ENCODE measurements around the gene CRIM1. TPM values are rescaled to one million over a fixed set of nuclear protein-coding genes. Genes with fewer than 3 reads are reported as not detected.

Gene CRIM1
- total RNA-seq, 4 donors from 2014 or later = 179 to 229 (median 188) TPM

- no peak overlapping the region for H3K27ac ChIP-seq
- 66 to 75% methylated on average over 1 of the region's 1 CpG for WGBS, 2 donors
Measured at GRCh38 chr2:36403675-36404230, 48.2 kb downstream of the CRIM1 start.

GRCh38 chr2:36404318-36404717 lies 48.7 kb downstream of the CRIM1 start:
- WGBS, 2 donors = 88% methylated on average over 3 of the region's 3 CpGs
- Histone ChIP-seq H3K27ac (no peak overlapping the region), H3K36me3 (no peaks in the 10 kb centered on the region), H3K4me3 (no peak overlapping the region), H3K4me1 (peaks cover 0 to 39% (median 3%) of the 10 kb centered on the region in 4 donors), H3K9me3 (no peaks in the 10 kb centered on the region), H3K27me3 (no peaks in the 10 kb centered on the region)
- no peak for TF ChIP-seq EP300 (IDR thresholded peaks at IDR 0.05)
- no peak for TF ChIP-seq CTCF (IDR thresholded peaks at IDR 0.05)
- no peak for TF ChIP-seq POLR2A (IDR thresholded peaks at IDR 0.05)
- no peak for DNase-seq (ENCODE audit: low spot score in 2 of 2)

More at GRCh38 chr2:36403675-36404230, 48.2 kb downstream of the CRIM1 start:
- Histone ChIP-seq H3K9me3 (no peaks in the 10 kb centered on the region), H3K4me3 (no peak overlapping the region), H3K4me1 (peaks cover 0 to 34% (median 2%) of the 10 kb centered on the region in 4 donors), H3K36me3 (no peaks in the 10 kb centered on the region), H3K27me3 (no peaks in the 10 kb centered on the region)
- TF ChIP-seq CTCF (IDR thresholded peaks at IDR 0.05) (no peak), POLR2A (IDR thresholded peaks at IDR 0.05) (no peak), EP300 (IDR thresholded peaks at IDR 0.05) (no peak)
- no peak for DNase-seq (ENCODE audit: low spot score in 2 of 2)

- no peak overlapping the region for H3K4me3 ChIP-seq
- H3K9me3 ChIP-seq = no peaks in the 10 kb centered on the region
- H3K27ac ChIP-seq = peak overlapping the region in 1 of 4 donors; percentile 27
- H3K36me3 ChIP-seq = no peaks in the 10 kb centered on the region
- no peaks in the 10 kb centered on the region for H3K27me3 ChIP-seq
- 76 to 80% methylated on average over 5 of the region's 5 CpGs for WGBS, 2 donors
- DNase-seq (ENCODE audit: low spot score in 2 of 2) = no peak
- peaks cover 0 to 44% (median 3%) of the 10 kb centered on the region in 4 donors for H3K4me1 ChIP-seq
- TF ChIP-seq POLR2A (IDR thresholded peaks at IDR 0.05) (no peak), EP300 (IDR thresholded peaks at IDR 0.05) (no peak), CTCF (IDR thresholded peaks at IDR 0.05) (no peak)
Measured at GRCh38 chr2:36404754-36405153, 49.2 kb downstream of the CRIM1 start.

- TF ChIP-seq POLR2A (IDR thresholded peaks at IDR 0.05) (no peak), EP300 (IDR thresholded peaks at IDR 0.05) (no peak), CTCF (IDR thresholded peaks at IDR 0.05) (no peak)
- WGBS, 2 donors = 81 to 94% methylated on average over 5 of the region's 5 CpGs
Measured at GRCh38 chr2:36405183-36405582, 49.6 kb downstream of the CRIM1 start.

GRCh38 chr2:36406296-36406695 lies 50.7 kb downstream of the CRIM1 start:
- H3K4me3 ChIP-seq = no peak overlapping the region
- TF ChIP-seq EP300 (IDR thresholded peaks at IDR 0.05) (no peak), CTCF (IDR thresholded peaks at IDR 0.05) (no peak), POLR2A (IDR thresholded peaks at IDR 0.05) (no peak)
- H3K9me3 ChIP-seq = no peaks in the 10 kb centered on the region
- WGBS, 2 donors = 66 to 69% methylated on average over 3 of the region's 3 CpGs
- H3K36me3 ChIP-seq = no peaks in the 10 kb centered on the region
- H3K4me1 ChIP-seq = peaks cover 0 to 59% (median 16%) of the 10 kb centered on the region in 4 donors
- DNase-seq (ENCODE audit: low spot score in 2 of 2) = no peak
- H3K27ac ChIP-seq = peak overlapping the region in 2 of 4 donors; percentile 34 to 54
- no peaks in the 10 kb centered on the region for H3K27me3 ChIP-seq

More at GRCh38 chr2:36405183-36405582, 49.6 kb downstream of the CRIM1 start:
- DNase-seq (ENCODE audit: low spot score in 2 of 2) = no peak
- Histone ChIP-seq H3K27ac (peak overlapping the region in 1 of 4 donors; percentile 27), H3K4me3 (no peak overlapping the region), H3K36me3 (no peaks in the 10 kb centered on the region), H3K9me3 (no peaks in the 10 kb centered on the region), H3K27me3 (no peaks in the 10 kb centered on the region), H3K4me1 (peaks cover 0 to 48% (median 6%) of the 10 kb centered on the region in 4 donors)

Data from tibial nerve (tissue), 4 donors.